Cardiac muscle cell (in vitro differentiated cells and primary cell): ENCODE results near the gene FAM171A2. TPM values are rescaled to one million over a fixed set of nuclear protein-coding genes. Genes with fewer than 3 reads are reported as not detected.
"Not testable (repeated sequence)": the region's sequence is repeated elsewhere in the genome, so short reads cannot be mapped to it uniquely, and the experiment has no call there.

Experiments used
- DNase-seq, 2 donors: peaks; one replicate each; pipeline versions ENCODE4 v3.0.0 to v3.0.0-alpha.2; 2010 to 2017; ENCODE audit warnings: low read depth in 1 of 2, low spot score in 1 of 2
- H3K27ac ChIP-seq: fragments of 200-600 bp; sonication (generic); 2 replicates; pipeline ENCODE4 v1.5.1; 2016
- H3K27me3 ChIP-seq: fragments of 200-600 bp; sonication (generic); 2 replicates; pipeline ENCODE4 v1.6.0; 2016; ENCODE audit warnings: control low read depth
- H3K36me3 ChIP-seq: fragments of 200-600 bp; sonication (generic); 2 replicates; pipeline ENCODE4 v1.5.1; 2016; ENCODE audit warnings: control low read depth
- H3K4me1 ChIP-seq: fragments of 200-600 bp; sonication (generic); 2 replicates; pipeline ENCODE4 v1.8.1; 2017; ENCODE audit warnings: low read depth, mild to moderate bottlenecking, mixed run types
- H3K4me3 ChIP-seq: fragments of 200-600 bp; sonication (generic); 2 replicates; pipeline ENCODE4 v1.5.1; 2016; ENCODE audit warnings: mild to moderate bottlenecking
- H3K9me3 ChIP-seq: fragments of 200-600 bp; sonication (generic); 2 replicates; pipeline ENCODE4 v1.5.1; 2017; ENCODE audit warnings: low read depth, mild to moderate bottlenecking, control low read depth
- CTCF ChIP-seq: IDR thresholded peaks from 2 replicates; pipeline ENCODE4 v1.5.1; 2012; ENCODE audit warnings: low read depth, mild to moderate bottlenecking, low read length
- polyA plus RNA-seq: library from polyadenylated mRNA; unstranded; fragments of >200 nt; fragmentation: Nextera tagmentation; extraction: Ambion mirVana; gene quantifications from 2 replicates; pipeline ENCODE4 v1.2.1, GENCODE V29; 2016
- total RNA-seq: library from RNA; depleted of rRNA; stranded (reverse); fragments of >200 nt; gene quantifications from 2 replicates; pipeline ENCODE4 v1.2.3, GENCODE V29; 2016

Gene FAM171A2
- total and polyA plus RNA-seq, 2 experiments from 2014 or later, result 38.6 to 49.5 TPM

- H3K4me1 ChIP-seq, result no peaks in the 10 kb centered on the region
- no peak for DNase-seq
- H3K27ac ChIP-seq, result no peak overlapping the region
- TF ChIP-seq CTCF, result no peak
- H3K36me3 ChIP-seq, result peaks cover 21% of the 10 kb centered on the region
- H3K4me3 ChIP-seq, result no peak overlapping the region
- no peaks in the 10 kb centered on the region for H3K9me3 ChIP-seq
- H3K27me3 ChIP-seq, result no peaks in the 10 kb centered on the region
Observed at GRCh38 chr17:44398692-44399691, 35.3 kb upstream of the FAM171A2 start.

- Histone ChIP-seq H3K4me3 (no peak overlapping the region), H3K36me3 (peaks cover 21% of the 10 kb centered on the region), H3K27ac (no peak overlapping the region), H3K4me1 (peaks cover 4% of the 10 kb centered on the region), H3K27me3 (no peaks in the 10 kb centered on the region), H3K9me3 (no peaks in the 10 kb centered on the region)
- no peak for DNase-seq
- TF ChIP-seq CTCF, result no peak
Observed at GRCh38 chr17:44397479-44398440, 34.1 kb upstream of the FAM171A2 start.

GRCh38 chr17:44396946-44397345 lies 33.3 kb upstream of the FAM171A2 start:
- DNase-seq, result no peak
- H3K4me3 ChIP-seq, result no peak overlapping the region
- H3K4me1 ChIP-seq, result peaks cover 4% of the 10 kb centered on the region
- no peak overlapping the region for H3K27ac ChIP-seq
- no peaks in the 10 kb centered on the region for H3K9me3 ChIP-seq
- no peaks in the 10 kb centered on the region for H3K27me3 ChIP-seq
- peaks cover 21% of the 10 kb centered on the region for H3K36me3 ChIP-seq
- TF ChIP-seq CTCF, result no peak

- Histone ChIP-seq H3K4me1 (peaks cover 4% of the 10 kb centered on the region), H3K27me3 (no peaks in the 10 kb centered on the region), H3K36me3 (peaks cover 9% of the 10 kb centered on the region), H3K27ac (no peak overlapping the region), H3K9me3 (no peaks in the 10 kb centered on the region), H3K4me3 (no peak overlapping the region)
- no peak for TF ChIP-seq CTCF
- no peak for DNase-seq
Observed at GRCh38 chr17:44394833-44395232, 31.2 kb upstream of the FAM171A2 start.

GRCh38 chr17:44394112-44394511 lies 30.5 kb upstream of the FAM171A2 start:
- H3K27ac ChIP-seq, DNase-seq, H3K27me3 ChIP-seq, H3K4me3 ChIP-seq, H3K36me3 ChIP-seq, H3K9me3 ChIP-seq, H3K4me1 ChIP-seq: not testable (repeated sequence)
